Measurements from ENCODE around the gene CTXN1.

DNA sequence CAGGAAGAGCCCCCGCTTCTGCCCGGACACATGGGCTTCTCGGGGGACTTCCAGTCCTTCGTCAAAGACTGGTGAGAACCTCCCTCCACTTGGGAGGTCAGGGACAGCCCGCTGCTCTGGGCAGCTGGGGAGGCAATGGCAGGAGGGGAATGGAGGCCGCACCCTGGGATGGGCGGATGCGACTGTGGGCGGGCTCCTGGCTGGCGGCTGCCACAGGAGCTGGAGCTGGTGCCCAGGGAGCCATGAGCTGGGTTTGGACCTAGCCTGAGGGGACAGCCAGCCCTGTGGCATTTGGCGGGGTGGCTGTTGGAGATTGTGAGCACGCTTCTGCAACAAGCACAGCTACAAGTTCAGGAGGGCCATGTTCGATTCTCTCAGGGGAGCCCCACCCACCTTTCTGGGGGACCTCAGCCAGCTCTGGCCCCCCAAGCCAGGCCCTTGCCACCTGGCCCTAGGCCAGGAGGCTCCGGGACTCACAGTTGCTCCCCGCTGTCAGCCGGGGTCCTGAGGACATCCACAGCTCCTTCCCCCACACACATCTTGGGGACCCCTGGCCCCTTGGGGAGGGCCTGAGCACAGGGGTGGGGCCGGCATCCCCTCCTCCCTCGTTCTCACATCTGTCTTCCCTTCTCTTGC is 14.3 kb downstream of the CTXN1 start:
- TF ChIP-seq POLR2AphosphoS5 (IDR thresholded peaks at IDR 0.05; ENCODE audit: low read depth, low read length) (no peak), RFX5 (IDR thresholded peaks at IDR 0.05; ENCODE audit: low read length) (no peak), MAX (IDR thresholded peaks at IDR 0.05; ENCODE audit: low read depth) (no peak), PBX3 (IDR thresholded peaks at IDR 0.05) (no peak), FOXM1 (IDR thresholded peaks at IDR 0.05; ENCODE audit: low read depth) (no peak), JUND (IDR thresholded peaks at IDR 0.05) (no peak), RAD21 (IDR thresholded peaks at IDR 0.05; ENCODE audit: low read length) (no peak), CHD2 (IDR thresholded peaks at IDR 0.05; ENCODE audit: low read length, partially characterized antibody) (no peak), EP300 (IDR thresholded peaks at IDR 0.05; ENCODE audit: borderline replicate concordance in 1 of 2, low read depth in 1 of 2, low read length in 1 of 2) (no peak), YY1 (IDR thresholded peaks at IDR 0.05; ENCODE audit: low read depth) (no peak), NFIC (IDR thresholded peaks at IDR 0.05; ENCODE audit: borderline replicate concordance) (no peak)
- TF ChIP-seq, protein P1, sequence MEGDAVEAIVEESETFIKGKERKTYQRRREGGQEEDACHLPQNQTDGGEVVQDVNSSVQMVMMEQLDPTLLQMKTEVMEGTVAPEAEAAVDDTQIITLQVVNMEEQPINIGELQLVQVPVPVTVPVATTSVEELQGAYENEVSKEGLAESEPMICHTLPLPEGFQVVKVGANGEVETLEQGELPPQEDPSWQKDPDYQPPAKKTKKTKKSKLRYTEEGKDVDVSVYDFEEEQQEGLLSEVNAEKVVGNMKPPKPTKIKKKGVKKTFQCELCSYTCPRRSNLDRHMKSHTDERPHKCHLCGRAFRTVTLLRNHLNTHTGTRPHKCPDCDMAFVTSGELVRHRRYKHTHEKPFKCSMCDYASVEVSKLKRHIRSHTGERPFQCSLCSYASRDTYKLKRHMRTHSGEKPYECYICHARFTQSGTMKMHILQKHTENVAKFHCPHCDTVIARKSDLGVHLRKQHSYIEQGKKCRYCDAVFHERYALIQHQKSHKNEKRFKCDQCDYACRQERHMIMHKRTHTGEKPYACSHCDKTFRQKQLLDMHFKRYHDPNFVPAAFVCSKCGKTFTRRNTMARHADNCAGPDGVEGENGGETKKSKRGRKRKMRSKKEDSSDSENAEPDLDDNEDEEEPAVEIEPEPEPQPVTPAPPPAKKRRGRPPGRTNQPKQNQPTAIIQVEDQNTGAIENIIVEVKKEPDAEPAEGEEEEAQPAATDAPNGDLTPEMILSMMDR (IDR thresholded peaks at IDR 0.05), result no peak
- TF ChIP-seq, protein P2, sequence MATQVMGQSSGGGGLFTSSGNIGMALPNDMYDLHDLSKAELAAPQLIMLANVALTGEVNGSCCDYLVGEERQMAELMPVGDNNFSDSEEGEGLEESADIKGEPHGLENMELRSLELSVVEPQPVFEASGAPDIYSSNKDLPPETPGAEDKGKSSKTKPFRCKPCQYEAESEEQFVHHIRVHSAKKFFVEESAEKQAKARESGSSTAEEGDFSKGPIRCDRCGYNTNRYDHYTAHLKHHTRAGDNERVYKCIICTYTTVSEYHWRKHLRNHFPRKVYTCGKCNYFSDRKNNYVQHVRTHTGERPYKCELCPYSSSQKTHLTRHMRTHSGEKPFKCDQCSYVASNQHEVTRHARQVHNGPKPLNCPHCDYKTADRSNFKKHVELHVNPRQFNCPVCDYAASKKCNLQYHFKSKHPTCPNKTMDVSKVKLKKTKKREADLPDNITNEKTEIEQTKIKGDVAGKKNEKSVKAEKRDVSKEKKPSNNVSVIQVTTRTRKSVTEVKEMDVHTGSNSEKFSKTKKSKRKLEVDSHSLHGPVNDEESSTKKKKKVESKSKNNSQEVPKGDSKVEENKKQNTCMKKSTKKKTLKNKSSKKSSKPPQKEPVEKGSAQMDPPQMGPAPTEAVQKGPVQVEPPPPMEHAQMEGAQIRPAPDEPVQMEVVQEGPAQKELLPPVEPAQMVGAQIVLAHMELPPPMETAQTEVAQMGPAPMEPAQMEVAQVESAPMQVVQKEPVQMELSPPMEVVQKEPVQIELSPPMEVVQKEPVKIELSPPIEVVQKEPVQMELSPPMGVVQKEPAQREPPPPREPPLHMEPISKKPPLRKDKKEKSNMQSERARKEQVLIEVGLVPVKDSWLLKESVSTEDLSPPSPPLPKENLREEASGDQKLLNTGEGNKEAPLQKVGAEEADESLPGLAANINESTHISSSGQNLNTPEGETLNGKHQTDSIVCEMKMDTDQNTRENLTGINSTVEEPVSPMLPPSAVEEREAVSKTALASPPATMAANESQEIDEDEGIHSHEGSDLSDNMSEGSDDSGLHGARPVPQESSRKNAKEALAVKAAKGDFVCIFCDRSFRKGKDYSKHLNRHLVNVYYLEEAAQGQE (IDR thresholded peaks at IDR 0.05; ENCODE audit: low read depth, low read length), result no peak

All from SK-N-SH (cell line).